ENCODE results near the gene PPARA.

PPARA gene

DNA sequence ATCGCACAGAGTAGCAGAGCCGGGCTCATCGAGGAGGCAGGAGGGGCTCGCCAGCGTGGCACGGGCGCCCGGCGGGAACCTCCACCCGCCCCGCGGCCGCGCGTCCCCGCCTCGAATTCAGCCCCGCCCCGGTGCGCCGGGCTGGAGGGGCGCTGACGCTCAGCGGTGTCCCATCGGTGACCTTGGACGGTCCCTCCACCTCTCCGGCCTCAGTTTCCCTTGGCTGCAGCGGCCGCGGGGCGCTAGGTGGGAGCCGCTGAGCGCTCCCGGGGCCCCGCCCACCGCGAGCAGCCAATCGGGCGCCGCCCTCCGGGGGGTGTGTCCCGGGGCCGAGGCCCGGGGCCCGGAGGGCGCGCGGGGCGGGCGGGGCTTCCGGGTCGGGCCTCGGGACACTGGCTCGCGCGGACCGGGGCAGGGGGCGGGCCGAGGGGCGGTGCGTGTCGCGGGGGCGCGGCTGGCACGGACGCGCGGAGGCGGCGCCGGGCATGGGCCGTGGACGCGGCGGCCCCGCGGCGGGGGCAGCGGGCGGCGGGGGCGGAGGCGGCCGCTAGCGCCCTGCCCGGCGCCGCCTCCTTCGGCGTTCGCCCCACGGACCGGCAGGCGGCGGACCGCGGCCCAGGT lies at the start of gene PPARA:
PPARA (plus strand) TSS at position 493 of the 621 bp plus-strand sequence. CDS start 47,858 bp downstream, outside the sequence.
- Histone ChIP-seq H3K9me3 (replicated peaks; ENCODE audit: insufficient read depth, low read length) (no peaks in the 10 kb centered on the region), H3K4me2 (ENCODE audit: low read depth, low read length) (peak within 1 kb of the TSS; percentile 98), H3K27me3 (replicated peaks; ENCODE audit: insufficient read depth, low read length) (peaks cover 8% of the 10 kb centered on the region), H3K4me1 (ENCODE audit: low read length) (peaks cover 7% of the 10 kb centered on the region), H2AFZ (ENCODE audit: low read length) (peak within 1 kb of the TSS; percentile 98), H4K20me1 (ENCODE audit: insufficient read depth, low read length) (no peaks in the 10 kb centered on the region), H3K9me2 (replicated peaks; ENCODE audit: insufficient read depth, low read length) (no peaks in the 10 kb centered on the region), H3K79me2 (ENCODE audit: low read length) (peaks cover 8% of the 10 kb centered on the region), H3K36me3 (replicated peaks; ENCODE audit: insufficient read depth, low read length) (no peaks in the 10 kb centered on the region), H3F3A (ENCODE audit: insufficient read depth, low read length) (peaks cover 8% of the 10 kb centered on the region; the same call in 1 of the 2 replicates), H3K27ac (ENCODE audit: low read length) (peak within 1 kb of the TSS; percentile 49; the same call in 1 of the 2 replicates), H3K4me3 (ENCODE audit: low read length) (peak within 1 kb of the TSS; percentile 94), H3K9ac (ENCODE audit: low read length) (peak within 1 kb of the TSS; percentile 72)
- DNase-seq: peak; percentile 90
- TF ChIP-seq EZH2 (optimal IDR thresholded peaks at IDR 0.05; ENCODE audit: low read depth, low read length) (no peak), EZH2phosphoT487 (IDR thresholded peaks at IDR 0.05; ENCODE audit: low read length) (no peak), CTCF (IDR thresholded peaks at IDR 0.05; ENCODE audit: low read length) (no peak)

GRCh38 chr22:46102159-46102558 lies 48.2 kb upstream of the PPARA start:
- no peak overlapping the region for H3K9ac ChIP-seq (ENCODE audit: low read length)
- H3K9me2 ChIP-seq (replicated peaks; ENCODE audit: insufficient read depth, low read length): no peaks in the 10 kb centered on the region
- no peak overlapping the region for H3K4me3 ChIP-seq (ENCODE audit: low read length)
- no peaks in the 10 kb centered on the region for H4K20me1 ChIP-seq (ENCODE audit: insufficient read depth, low read length)
- no peaks in the 10 kb centered on the region for H3K36me3 ChIP-seq (replicated peaks; ENCODE audit: insufficient read depth, low read length)
- DNase-seq: no peak
- H2AFZ ChIP-seq (ENCODE audit: low read length): no peak overlapping the region
- no peaks in the 10 kb centered on the region for H3K9me3 ChIP-seq (replicated peaks; ENCODE audit: insufficient read depth, low read length)
- H3K4me1 ChIP-seq (ENCODE audit: low read length): no peaks in the 10 kb centered on the region
- no peak overlapping the region for H3K4me2 ChIP-seq (ENCODE audit: low read depth, low read length)
- no peaks in the 10 kb centered on the region for H3F3A ChIP-seq (ENCODE audit: insufficient read depth, low read length)
- TF ChIP-seq CTCF (IDR thresholded peaks at IDR 0.05; ENCODE audit: low read length) (no peak), EZH2 (optimal IDR thresholded peaks at IDR 0.05; ENCODE audit: low read depth, low read length) (no peak), EZH2phosphoT487 (IDR thresholded peaks at IDR 0.05; ENCODE audit: low read length) (no peak)
- no peaks in the 10 kb centered on the region for H3K79me2 ChIP-seq (ENCODE audit: low read length)
- no peak overlapping the region for H3K27ac ChIP-seq (ENCODE audit: low read length)
- no peaks in the 10 kb centered on the region for H3K27me3 ChIP-seq (replicated peaks; ENCODE audit: insufficient read depth, low read length)

- Histone ChIP-seq H3K4me1 (ENCODE audit: low read length) (no peaks in the 10 kb centered on the region), H3K27me3 (replicated peaks; ENCODE audit: insufficient read depth, low read length) (no peaks in the 10 kb centered on the region), H3K9me3 (replicated peaks; ENCODE audit: insufficient read depth, low read length) (no peaks in the 10 kb centered on the region), H3K9me2 (replicated peaks; ENCODE audit: insufficient read depth, low read length) (no peaks in the 10 kb centered on the region), H3F3A (ENCODE audit: insufficient read depth, low read length) (no peaks in the 10 kb centered on the region), H3K79me2 (ENCODE audit: low read length) (no peaks in the 10 kb centered on the region), H3K36me3 (replicated peaks; ENCODE audit: insufficient read depth, low read length) (no peaks in the 10 kb centered on the region), H3K4me3 (ENCODE audit: low read length) (no peak overlapping the region), H3K4me2 (ENCODE audit: low read depth, low read length) (no peak overlapping the region), H4K20me1 (ENCODE audit: insufficient read depth, low read length) (no peaks in the 10 kb centered on the region), H3K27ac (ENCODE audit: low read length) (no peak overlapping the region), H2AFZ (ENCODE audit: low read length) (no peak overlapping the region), H3K9ac (ENCODE audit: low read length) (no peak overlapping the region)
- DNase-seq: no peak
- TF ChIP-seq CTCF (IDR thresholded peaks at IDR 0.05; ENCODE audit: low read length) (no peak), EZH2 (optimal IDR thresholded peaks at IDR 0.05; ENCODE audit: low read depth, low read length) (no peak), EZH2phosphoT487 (IDR thresholded peaks at IDR 0.05; ENCODE audit: low read length) (no peak)
Measured at GRCh38 chr22:46102752-46103151, 47.6 kb upstream of the PPARA start.

Data from MM.1S (cell line).